ENCODE data around the gene ZCWPW2.

GRCh38 chr3:28315711-28316110 lies 32.8 kb upstream of the ZCWPW2 start:
- TF ChIP-seq CTCF (IDR thresholded peaks at IDR 0.05), result no peak
- no peak for TF ChIP-seq POLR2A (IDR thresholded peaks at IDR 0.05)
